Measurements from ENCODE around the gene OXA1L.
"Not testable (repeated sequence)": the region's sequence is repeated elsewhere in the genome, so short reads cannot be mapped to it uniquely, and the experiment has no call there.

Gene OXA1L

GRCh38 chr14:22770481-22771187 lies 4.1 kb downstream of the OXA1L start:
- DNase-seq: no peak

DNA sequence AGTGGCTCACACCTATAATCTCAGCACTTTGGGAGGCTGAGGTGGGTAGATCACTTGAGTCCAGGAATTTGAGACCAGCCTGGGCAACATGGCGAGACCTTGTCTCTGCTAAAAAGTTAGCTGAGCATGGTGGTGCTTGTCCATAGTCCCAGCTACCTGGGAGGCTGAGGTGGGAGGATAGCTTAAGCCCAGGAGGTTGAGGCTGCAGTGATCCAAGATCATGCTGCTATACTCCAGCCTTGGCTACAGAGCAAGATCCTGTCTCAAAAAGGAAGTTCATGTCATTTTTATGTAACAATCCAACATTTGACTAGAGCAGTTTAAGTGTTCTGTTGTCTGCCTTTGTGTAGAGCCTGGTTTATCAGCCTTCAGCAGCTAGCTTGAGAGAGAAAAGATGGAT lies 6.2 kb downstream of the OXA1L start:
- no peak for DNase-seq

GRCh38 chr14:22773162-22774010 lies 6.9 kb downstream of the OXA1L start:
- DNase-seq: no peak

DNA sequence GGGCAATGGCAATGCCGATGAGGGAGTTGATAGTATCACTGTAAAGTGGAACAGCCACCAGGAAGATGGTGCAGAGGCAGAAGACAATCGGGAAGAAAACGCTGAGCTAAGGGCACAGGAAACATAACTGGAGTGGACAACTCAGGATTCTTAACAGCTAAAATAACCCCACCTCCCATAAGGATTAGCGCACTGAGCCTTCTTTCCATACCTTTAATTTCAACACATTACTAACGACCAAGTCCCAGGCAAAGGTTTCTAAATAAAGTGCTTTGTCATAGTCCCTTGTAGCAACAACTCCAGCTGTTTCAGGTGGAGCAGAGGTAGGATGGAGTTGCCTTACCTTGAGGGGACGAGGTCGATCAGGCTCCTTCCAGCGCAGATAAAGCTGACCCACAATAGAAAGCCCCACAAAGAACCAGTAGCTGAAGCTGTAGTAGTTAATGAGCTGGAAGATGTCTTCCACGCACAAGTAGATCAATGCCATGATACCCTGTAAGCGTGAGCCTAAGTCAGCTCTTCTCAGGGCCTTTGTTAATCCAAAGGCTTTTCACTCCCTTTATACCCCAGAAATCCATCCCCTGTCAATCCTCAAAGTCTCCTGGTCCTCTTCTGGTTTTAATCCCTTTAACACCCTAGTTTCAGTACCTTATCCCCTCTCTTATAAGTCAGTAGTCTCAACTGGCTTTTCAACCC lies 7.7 kb downstream of the OXA1L start:
- no peak for DNase-seq

- DNase-seq: no peak
Measured at GRCh38 chr14:22776215-22776614, 9.7 kb downstream of the OXA1L start.

GRCh38 chr14:22776849-22777248 lies 10.4 kb downstream of the OXA1L start:
- not testable (repeated sequence) for DNase-seq

DNA sequence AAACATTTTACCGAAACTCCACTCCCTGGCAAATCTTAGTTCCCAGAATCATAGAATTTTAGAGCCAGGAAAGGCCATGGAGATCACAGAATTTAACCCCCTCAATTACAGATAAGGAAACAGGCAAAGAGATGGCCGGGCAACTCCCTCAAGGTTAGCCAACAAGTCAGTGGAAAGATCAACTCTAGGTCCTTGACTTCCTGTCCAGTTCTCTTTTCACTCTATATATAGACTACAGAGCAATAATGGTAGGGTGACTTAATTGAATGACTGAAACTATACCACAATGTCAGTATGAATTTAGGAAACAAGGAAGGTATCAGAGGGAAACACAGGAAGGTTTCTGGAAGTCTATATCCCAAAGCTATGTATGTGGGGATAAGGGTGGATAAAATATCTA lies 11.6 kb downstream of the OXA1L start:
- DNase-seq: no peak

- DNase-seq: no peak
Measured at GRCh38 chr14:22780105-22780679, 13.7 kb downstream of the OXA1L start.

DNA sequence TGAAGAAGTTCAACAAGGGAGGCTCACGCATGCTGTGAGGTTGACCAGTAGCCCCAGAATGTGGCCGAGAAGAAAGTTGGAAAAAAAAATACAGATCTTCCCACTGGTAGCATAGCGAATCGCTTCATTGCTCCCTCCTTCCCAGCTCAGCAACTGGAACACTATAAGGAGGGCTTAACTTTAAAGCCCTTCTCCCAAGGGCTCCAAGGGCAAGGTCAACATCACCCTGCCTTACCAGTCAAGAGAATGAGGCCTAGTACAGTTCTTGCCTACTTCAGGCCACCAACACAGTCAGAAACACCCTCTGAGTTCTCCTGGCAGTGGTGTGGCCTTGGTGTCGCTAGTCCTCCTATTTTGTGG lies 14.4 kb downstream of the OXA1L start:
- no peak for DNase-seq

GRCh38 chr14:22781301-22781991 lies 15.0 kb downstream of the OXA1L start:
- no peak for DNase-seq

DNA sequence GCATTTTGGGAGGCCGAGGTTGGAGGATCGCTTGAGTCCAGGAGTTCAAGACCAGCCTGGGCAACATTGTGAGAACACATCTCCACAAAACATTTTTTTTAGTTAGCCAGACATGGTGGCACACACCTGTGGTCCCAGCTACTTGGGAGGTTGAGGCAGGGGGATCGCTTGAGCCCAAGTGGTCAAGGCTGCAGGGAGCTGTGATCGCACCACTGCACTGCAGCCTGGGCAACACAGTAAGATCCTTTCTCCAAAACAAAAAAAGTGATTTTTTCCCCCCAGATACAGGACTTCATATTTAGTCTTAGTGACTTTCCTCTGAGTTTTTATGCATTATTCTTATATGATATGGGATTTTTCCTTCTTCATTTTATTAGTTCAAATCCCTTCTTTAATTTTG lies 20.2 kb downstream of the OXA1L start:
- no peak for DNase-seq

DNA sequence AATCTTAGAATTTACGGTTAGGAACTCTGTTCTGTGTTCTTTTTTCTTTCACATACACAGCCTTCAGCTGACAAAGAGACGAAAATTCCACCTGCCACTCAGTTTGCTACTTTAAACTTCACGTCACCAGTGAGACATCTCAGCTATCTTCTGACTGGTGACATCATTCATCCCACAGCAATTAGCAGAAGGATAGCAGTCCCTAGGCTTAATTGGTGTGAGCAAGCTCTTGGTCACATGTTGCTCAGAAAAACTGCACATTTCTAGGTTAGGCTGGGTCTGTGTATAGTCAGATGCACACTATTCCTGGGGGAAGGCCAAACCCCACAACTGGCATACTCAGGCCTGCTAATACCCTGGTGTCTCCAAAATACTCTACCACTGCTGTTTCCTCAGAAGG lies 24.8 kb downstream of the OXA1L start:
- DNase-seq: no peak

- DNase-seq: no peak
Measured at GRCh38 chr14:22792158-22792557, 25.7 kb downstream of the OXA1L start.

GRCh38 chr14:22793550-22793949 lies 27.1 kb downstream of the OXA1L start:
- DNase-seq: not testable (repeated sequence)

- no peak for DNase-seq
Measured at GRCh38 chr14:22793976-22794375, 27.5 kb downstream of the OXA1L start.

- no peak for DNase-seq
Measured at GRCh38 chr14:22794551-22794951, 28.1 kb downstream of the OXA1L start.

DNA sequence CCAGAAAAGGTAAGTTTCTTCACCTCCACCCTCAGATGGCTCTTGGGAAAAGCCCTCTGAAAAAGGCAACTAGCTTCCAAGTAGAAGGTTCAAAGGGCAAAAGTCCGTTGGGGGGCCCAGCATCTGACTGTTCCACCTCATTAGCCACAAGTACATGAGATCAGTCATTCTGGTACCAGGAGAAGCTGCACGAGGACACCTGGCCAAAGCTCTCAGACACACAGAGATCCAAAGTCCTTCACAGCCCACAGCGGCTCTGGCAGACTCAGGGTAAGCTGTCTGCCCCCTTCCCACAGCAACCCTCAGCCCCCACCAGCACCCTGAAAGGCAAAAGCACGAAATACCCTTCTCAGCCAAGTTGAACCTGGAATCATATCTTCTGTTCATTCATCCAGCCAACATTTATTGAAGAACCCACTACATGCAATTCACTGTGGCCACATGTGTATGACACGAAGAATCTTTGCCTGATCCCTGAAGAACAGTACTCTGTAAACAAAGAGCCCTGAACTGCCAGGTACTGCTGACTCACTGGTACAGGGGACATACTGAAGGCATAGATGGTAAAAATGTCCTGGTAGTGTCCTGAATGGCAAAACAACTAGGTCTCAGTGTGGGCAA lies 29.7 kb downstream of the OXA1L start:
- no peak for DNase-seq

DNA sequence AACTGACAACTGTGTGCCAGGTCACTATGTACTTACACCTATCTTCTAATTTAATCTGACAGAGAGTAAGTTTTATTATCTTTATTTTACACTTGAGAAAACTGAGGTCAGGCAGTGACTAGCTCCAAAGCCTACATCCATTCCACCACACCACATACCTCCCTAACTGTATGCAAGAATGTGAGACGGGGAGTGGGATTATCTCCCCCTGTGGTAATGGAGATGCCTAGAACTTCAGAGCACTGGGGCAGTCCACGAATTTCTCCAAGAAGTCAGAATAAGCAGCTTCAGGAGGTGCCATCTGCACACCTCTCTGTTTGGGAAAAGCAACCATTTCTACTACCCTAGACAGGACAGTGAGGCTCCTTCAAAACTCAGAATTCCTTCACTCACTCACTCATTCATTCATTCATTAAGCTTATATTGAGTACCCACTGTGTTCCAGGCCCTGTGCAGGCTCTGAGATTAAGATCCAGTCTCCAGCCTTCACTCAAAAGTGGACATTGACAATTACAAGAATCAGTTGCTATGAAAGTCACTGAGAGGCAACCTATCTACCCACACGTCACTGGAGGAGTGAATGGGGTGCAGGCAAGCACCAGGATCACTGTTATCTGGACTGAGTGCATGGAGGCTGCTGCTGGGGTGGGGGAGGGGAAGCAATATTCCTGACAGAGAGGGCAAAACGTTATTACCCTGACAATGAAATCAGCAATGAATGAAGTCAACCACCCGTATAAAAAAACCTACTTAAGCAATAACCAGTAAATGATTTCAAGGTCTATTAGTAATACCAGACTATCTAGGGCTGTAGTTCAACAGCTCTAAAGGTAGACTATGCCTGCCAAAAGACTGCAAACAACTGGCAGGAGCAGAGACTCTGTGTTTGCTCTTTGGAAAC lies 30.8 kb downstream of the OXA1L start:
- DNase-seq: no peak

- peak; percentile 45 to 46 for DNase-seq
Measured at GRCh38 chr14:22798528-22798927, 32.0 kb downstream of the OXA1L start.

GRCh38 chr14:22800346-22800745 lies 33.9 kb downstream of the OXA1L start:
- DNase-seq: no peak

DNA sequence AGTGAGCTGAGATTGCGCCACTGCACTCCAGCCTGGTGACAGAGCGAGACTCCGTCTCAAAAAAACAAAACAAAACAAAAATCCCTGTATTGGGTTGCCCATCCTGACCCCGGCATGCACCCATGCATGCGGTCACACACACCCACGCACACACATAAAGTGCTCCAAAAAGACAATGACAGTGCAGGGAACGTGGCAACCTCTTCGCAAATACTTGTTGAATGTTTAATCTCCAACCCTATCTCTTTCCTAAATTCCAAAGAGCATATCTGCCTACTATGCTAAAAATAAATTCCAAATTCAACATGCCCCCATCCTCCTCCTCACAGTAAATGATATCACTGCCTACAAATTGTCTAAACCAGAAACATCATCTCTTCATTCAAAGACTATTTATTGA lies 35.2 kb downstream of the OXA1L start:
- DNase-seq: no peak

Measured in Kasumi-1 (cell line).